HG02870 (cell line): ENCODE results near the gene GPR33.
A peak's percentile ranks its signal among the peaks of the same experiment; 100 is the strongest.
"Not testable (repeated sequence)": the region's sequence is repeated elsewhere in the genome, so short reads cannot be mapped to it uniquely, and the experiment has no call there.

ENCODE experiments used
- ATAC-seq: cut with Tn5 transposase; IDR thresholded peaks from one replicate; pipeline ENCODE4 v1.9.1; 2021; ENCODE audit warnings: mild to moderate bottlenecking, moderate library complexity; ENCODE audit not compliant: unreplicated experiment

Gene GPR33

GRCh38 chr14:31487886-31488285 lies at the start of gene GPR33:
TSS of gene GPR33 (minus strand) at chr14:31488039. CDS start at chr14:31483965, 4,074 bp downstream.
- no peak for ATAC-seq

GRCh38 chr14:31536201-31536960 lies 48.5 kb upstream of the GPR33 start:
- ATAC-seq, result no peak

GRCh38 chr14:31530136-31530535 lies 42.3 kb upstream of the GPR33 start:
- ATAC-seq, result no peak

- ATAC-seq, result no peak
Measured at GRCh38 chr14:31529053-31529452, 41.2 kb upstream of the GPR33 start.

- no peak for ATAC-seq
Measured at GRCh38 chr14:31527546-31527945, 39.7 kb upstream of the GPR33 start.

GRCh38 chr14:31527087-31527486 lies 39.2 kb upstream of the GPR33 start:
- no peak for ATAC-seq

GRCh38 chr14:31510855-31511254 lies 23.0 kb upstream of the GPR33 start:
- no peak for ATAC-seq

- no peak for ATAC-seq
Measured at GRCh38 chr14:31510222-31510621, 22.4 kb upstream of the GPR33 start.

- no peak for ATAC-seq
Measured at GRCh38 chr14:31508135-31508534, 20.3 kb upstream of the GPR33 start.

GRCh38 chr14:31505411-31505810 lies 17.6 kb upstream of the GPR33 start:
- no peak for ATAC-seq

GRCh38 chr14:31501870-31502269 lies 14.0 kb upstream of the GPR33 start:
- ATAC-seq, result no peak

- no peak for ATAC-seq
Measured at GRCh38 chr14:31492759-31493498, 5.1 kb upstream of the GPR33 start.

- ATAC-seq, result peak; percentile 68
Measured at GRCh38 chr14:31489691-31490090, 1.9 kb upstream of the GPR33 start.

- ATAC-seq, result no peak
Measured at GRCh38 chr14:31486764-31487163, 1.1 kb downstream of the GPR33 start.

GRCh38 chr14:31484754-31485153 lies 3.1 kb downstream of the GPR33 start:
- ATAC-seq, result no peak

- ATAC-seq, result no peak
Measured at GRCh38 chr14:31480156-31480555, 7.7 kb downstream of the GPR33 start.

- no peak for ATAC-seq
Measured at GRCh38 chr14:31479027-31479426, 8.8 kb downstream of the GPR33 start.

- no peak for ATAC-seq
Measured at GRCh38 chr14:31477248-31477647, 10.6 kb downstream of the GPR33 start.

- ATAC-seq, result no peak
Measured at GRCh38 chr14:31476131-31476866, 11.5 kb downstream of the GPR33 start.

GRCh38 chr14:31466554-31466953 lies 21.3 kb downstream of the GPR33 start:
- no peak for ATAC-seq

GRCh38 chr14:31465111-31465510 lies 22.7 kb downstream of the GPR33 start:
- no peak for ATAC-seq

GRCh38 chr14:31462450-31462849 lies 25.4 kb downstream of the GPR33 start:
- not testable (repeated sequence) for ATAC-seq
